Measurements from ENCODE around the gene VAMP4.
"Not testable (repeated sequence)": the region's sequence is repeated elsewhere in the genome, so short reads cannot be mapped to it uniquely, and the experiment has no call there.

Gene VAMP4

GRCh38 chr1:171707583-171707982, 34.3 kb downstream of the VAMP4 start:
- Histone ChIP-seq H3K27ac (no peak overlapping the region), H3K4me3 (no peak overlapping the region)
- no peak for DNase-seq (ENCODE audit: low spot score)
- TF ChIP-seq CTCF (IDR thresholded peaks at IDR 0.05): no peak

- H3K4me3 ChIP-seq: no peak overlapping the region
- no peak overlapping the region for H3K27ac ChIP-seq
- no peak for TF ChIP-seq CTCF (IDR thresholded peaks at IDR 0.05)
- DNase-seq (ENCODE audit: low spot score): no peak
These were observed 39.3 kb downstream of the VAMP4 start for GRCh38 chr1:171702598-171702997.

GRCh38 chr1:171699531-171699930, 42.3 kb downstream of the VAMP4 start:
- no peak overlapping the region for H3K4me3 ChIP-seq
- no peak overlapping the region for H3K27ac ChIP-seq
- no peak for DNase-seq (ENCODE audit: low spot score)
- TF ChIP-seq CTCF (IDR thresholded peaks at IDR 0.05): no peak

- DNase-seq (ENCODE audit: low spot score); H3K27ac ChIP-seq; H3K4me3 ChIP-seq: not testable (repeated sequence)
These were observed 46.1 kb downstream of the VAMP4 start for GRCh38 chr1:171695772-171696171.

GRCh38 chr1:171693541-171693940, 48.3 kb downstream of the VAMP4 start:
- not testable (repeated sequence) for H3K27ac ChIP-seq; DNase-seq (ENCODE audit: low spot score); H3K4me3 ChIP-seq

GRCh38 chr1:171683870-171684269, 58.0 kb downstream of the VAMP4 start:
- H3K27ac ChIP-seq: no peak overlapping the region
- H3K4me3 ChIP-seq: no peak overlapping the region
- TF ChIP-seq CTCF (IDR thresholded peaks at IDR 0.05): no peak
- no peak for DNase-seq (ENCODE audit: low spot score)

GRCh38 chr1:171680339-171680738, 61.5 kb downstream of the VAMP4 start:
- Histone ChIP-seq H3K4me3 (no peak overlapping the region), H3K27ac (no peak overlapping the region)
- no peak for DNase-seq (ENCODE audit: low spot score)
- TF ChIP-seq CTCF (IDR thresholded peaks at IDR 0.05): no peak

GRCh38 chr1:171676823-171677222, 65.0 kb downstream of the VAMP4 start:
- Histone ChIP-seq H3K27ac (no peak overlapping the region), H3K4me3 (no peak overlapping the region)
- TF ChIP-seq CTCF (IDR thresholded peaks at IDR 0.05): no peak
- DNase-seq (ENCODE audit: low spot score): no peak
